A549 (cell line): ENCODE results near the gene WDR82.

Experiments used
- BHLHE40 ChIP-seq: IDR thresholded peaks from 2 replicates; pipeline ENCODE4 v1.6.1; 2012; ENCODE audit warnings: low read depth, low read length, inconsistent platforms
- PHF8 ChIP-seq: fragments of 200-600 bp; sonication (generic); IDR thresholded peaks from 2 replicates; pipeline ENCODE4 v1.6.1; 2016; ENCODE audit warnings: low read depth, mild to moderate bottlenecking, antibody characterized with exemption, moderate library complexity, borderline replicate concordance
- POLR2A ChIP-seq: IDR thresholded peaks from 2 replicates; pipeline ENCODE4 v1.6.1; 2012; ENCODE audit warnings: mild to moderate bottlenecking, low read length
- ZFP36 ChIP-seq: fragments of 450-650 bp; IDR thresholded peaks from 2 replicates; pipeline ENCODE4 v1.6.1; 2014; ENCODE audit warnings: borderline replicate concordance; ENCODE audit not compliant: partially characterized antibody
- TF ChIP-seq, protein P1 (sequence below): IDR thresholded peaks from 2 replicates; pipeline ENCODE4 v1.6.1; 2012
- TF ChIP-seq, protein P2 (sequence below): fragments of >200 bp; sonication (Bioruptor Twin); formaldehyde crosslinking; IDR thresholded peaks from 3 replicates; pipeline ENCODE4 v1.5.1; 2016

- TF ChIP-seq, protein P1, sequence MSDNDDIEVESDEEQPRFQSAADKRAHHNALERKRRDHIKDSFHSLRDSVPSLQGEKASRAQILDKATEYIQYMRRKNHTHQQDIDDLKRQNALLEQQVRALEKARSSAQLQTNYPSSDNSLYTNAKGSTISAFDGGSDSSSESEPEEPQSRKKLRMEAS, result no peak
- TF ChIP-seq PHF8 (no peak), POLR2A (no peak), BHLHE40 (no peak), ZFP36 (no peak)
- TF ChIP-seq, protein P2, sequence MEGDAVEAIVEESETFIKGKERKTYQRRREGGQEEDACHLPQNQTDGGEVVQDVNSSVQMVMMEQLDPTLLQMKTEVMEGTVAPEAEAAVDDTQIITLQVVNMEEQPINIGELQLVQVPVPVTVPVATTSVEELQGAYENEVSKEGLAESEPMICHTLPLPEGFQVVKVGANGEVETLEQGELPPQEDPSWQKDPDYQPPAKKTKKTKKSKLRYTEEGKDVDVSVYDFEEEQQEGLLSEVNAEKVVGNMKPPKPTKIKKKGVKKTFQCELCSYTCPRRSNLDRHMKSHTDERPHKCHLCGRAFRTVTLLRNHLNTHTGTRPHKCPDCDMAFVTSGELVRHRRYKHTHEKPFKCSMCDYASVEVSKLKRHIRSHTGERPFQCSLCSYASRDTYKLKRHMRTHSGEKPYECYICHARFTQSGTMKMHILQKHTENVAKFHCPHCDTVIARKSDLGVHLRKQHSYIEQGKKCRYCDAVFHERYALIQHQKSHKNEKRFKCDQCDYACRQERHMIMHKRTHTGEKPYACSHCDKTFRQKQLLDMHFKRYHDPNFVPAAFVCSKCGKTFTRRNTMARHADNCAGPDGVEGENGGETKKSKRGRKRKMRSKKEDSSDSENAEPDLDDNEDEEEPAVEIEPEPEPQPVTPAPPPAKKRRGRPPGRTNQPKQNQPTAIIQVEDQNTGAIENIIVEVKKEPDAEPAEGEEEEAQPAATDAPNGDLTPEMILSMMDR, result no peak
Observed at GRCh38 chr3:52230461-52230860, 48.0 kb downstream of the WDR82 start.
